GM19452 (cell line): ENCODE data around the gene ANGEL1.

Experiments used
- ATAC-seq: cut with Tn5 transposase; IDR thresholded peaks from one replicate; pipeline ENCODE4 v1.9.1; 2021; ENCODE audit not compliant: unreplicated experiment

Gene ANGEL1

GRCh38 chr14:76812422-76813383, at the start of gene ANGEL1:
ANGEL1 (minus strand) TSS chr14:76812882; CDS start chr14:76812827, 55 bp downstream.
- peak; percentile 91 for ATAC-seq

GRCh38 chr14:76861574-76862255, 49.0 kb upstream of the ANGEL1 start:
- ATAC-seq = no peak

- no peak for ATAC-seq
Measured at GRCh38 chr14:76856769-76857168, 44.1 kb upstream of the ANGEL1 start.

DNA sequence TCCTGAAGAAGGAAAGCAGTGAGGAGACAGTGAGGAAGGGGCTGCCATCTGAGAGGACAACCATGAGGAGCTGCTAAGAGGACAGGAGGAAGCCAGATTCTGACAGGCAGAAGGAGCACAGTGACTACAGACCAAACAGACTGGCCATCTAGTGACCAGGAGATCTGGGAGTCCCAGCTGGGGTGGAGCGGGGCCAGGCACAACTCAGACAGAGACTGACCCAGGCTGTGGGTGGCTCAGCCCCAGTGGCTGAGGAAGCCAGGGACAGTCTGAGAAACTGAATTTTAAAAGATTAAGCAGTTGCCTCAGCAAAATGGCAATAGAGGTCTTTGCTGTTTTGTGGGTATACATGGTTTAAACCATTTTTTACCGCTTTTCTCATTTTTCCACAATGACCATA, 42.4 kb upstream of the ANGEL1 start:
- no peak for ATAC-seq

- no peak for ATAC-seq
Measured at GRCh38 chr14:76848879-76849278, 36.2 kb upstream of the ANGEL1 start.

GRCh38 chr14:76846331-76847047, 33.8 kb upstream of the ANGEL1 start:
- no peak for ATAC-seq

GRCh38 chr14:76844223-76844622, 31.5 kb upstream of the ANGEL1 start:
- ATAC-seq = no peak

DNA sequence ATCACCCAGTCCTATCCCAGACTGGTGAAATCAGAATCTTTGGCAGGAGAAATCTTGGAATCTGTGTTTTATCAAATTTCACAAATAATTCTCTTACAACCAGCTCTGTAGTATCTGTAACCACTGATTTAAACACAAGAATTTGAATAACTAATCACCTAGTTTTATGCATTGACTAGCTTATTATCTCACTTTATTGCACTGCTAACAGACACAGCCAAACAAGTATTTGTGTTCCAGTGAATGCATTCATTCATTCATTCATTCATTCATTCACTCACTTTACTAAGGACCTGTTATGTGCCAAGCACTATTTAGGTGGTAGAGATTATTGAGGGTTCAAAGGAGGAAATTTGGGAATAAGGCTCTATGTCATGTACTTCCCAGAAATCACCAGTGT, 29.7 kb upstream of the ANGEL1 start:
- no peak for ATAC-seq

DNA sequence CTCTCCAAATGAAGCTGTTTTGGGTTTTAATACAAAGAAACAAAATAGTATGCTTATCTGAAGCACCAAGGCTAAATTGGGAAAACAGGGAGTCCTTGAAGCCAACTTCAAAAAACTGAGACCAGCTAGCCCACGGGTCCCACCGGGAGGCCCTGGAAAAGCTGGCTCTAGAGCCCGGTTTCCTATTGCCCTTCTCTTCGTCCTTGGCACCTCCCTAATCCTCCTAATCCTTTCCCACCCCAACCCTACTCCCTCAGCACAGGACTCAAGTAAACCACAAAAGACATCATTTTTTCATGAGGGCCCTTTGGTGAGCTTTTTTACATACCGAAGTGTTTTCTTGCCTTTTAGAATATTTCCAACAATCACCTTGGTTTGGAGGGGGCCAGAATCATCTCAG, 24.8 kb upstream of the ANGEL1 start:
- no peak for ATAC-seq

GRCh38 chr14:76836029-76836630, 23.4 kb upstream of the ANGEL1 start:
- no peak for ATAC-seq

- ATAC-seq = no peak
Measured at GRCh38 chr14:76834241-76834661, 21.6 kb upstream of the ANGEL1 start.

GRCh38 chr14:76833011-76833410, 20.3 kb upstream of the ANGEL1 start:
- ATAC-seq = no peak

- no peak for ATAC-seq
Measured at GRCh38 chr14:76832503-76832988, 19.9 kb upstream of the ANGEL1 start.

DNA sequence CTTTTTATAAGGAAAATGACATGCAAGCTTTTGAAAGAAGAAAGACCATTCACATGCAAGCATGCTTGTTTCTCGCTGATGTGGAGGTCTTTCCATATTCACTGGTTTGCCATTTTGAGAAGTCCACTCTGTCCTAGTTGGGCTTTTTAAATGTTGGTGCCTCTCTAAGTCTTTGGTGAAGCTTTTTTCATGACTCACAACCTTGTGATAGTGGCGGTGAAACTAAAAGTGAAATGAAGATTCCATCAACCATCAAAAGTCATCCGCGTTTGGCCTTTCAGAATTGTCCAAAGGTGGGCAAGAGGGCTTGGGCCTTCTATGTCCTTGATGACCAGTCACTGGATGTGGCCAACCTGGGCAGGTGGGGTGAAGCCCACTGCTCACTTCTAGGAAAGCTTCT, 17.9 kb upstream of the ANGEL1 start:
- ATAC-seq = no peak

DNA sequence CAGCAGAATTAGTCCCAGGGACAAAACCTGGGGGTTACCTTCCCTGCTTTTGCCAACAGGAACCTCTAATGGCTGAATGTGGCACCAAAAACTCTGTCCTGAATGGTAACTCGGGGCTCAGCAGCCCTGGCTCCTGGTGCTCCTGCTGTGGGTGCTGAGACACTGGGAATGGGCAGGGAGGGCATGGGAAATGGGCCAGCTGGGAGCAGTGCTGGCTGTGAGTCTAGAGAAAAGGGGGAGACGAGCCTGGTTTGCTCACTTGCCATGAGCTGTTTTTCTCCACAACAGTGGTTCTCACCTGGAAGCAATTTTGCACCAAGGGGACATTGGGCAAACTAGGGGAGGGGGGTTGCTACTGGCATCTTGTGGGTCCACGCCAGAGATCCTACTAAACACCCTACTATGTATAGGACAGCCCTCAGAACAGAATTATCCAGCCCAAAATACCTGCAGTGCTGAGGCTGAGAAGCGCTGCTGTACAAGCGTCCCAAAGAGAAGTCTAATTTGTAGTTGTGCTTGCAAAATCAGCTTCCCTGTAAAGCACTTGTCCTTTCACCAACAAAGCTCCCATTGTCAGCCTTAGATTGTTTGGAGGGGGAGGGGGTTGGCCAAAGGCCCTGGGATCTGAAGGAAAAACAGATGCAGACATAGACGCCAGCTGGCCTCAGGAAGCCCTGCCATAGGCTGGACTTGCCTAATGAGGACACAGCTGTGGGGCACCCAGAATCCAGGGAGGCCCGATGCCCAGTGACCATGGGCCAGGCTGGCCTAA, 17.2 kb upstream of the ANGEL1 start:
- no peak for ATAC-seq

GRCh38 chr14:76829013-76829365, 16.3 kb upstream of the ANGEL1 start:
- ATAC-seq = no peak

- no peak for ATAC-seq
Measured at GRCh38 chr14:76828339-76829012, 15.8 kb upstream of the ANGEL1 start.

GRCh38 chr14:76827696-76828296, 15.1 kb upstream of the ANGEL1 start:
- ATAC-seq = no peak

- ATAC-seq = no peak
Measured at GRCh38 chr14:76826122-76826521, 13.4 kb upstream of the ANGEL1 start, which contains the start of gene LRRC74A. LRRC74A (plus strand) TSS chr14:76826408; CDS start chr14:76826698, 290 bp downstream.
